Measurements from ENCODE around the gene ZBED6. TPM values are rescaled to one million over a fixed set of nuclear protein-coding genes. Genes with fewer than 3 reads are reported as not detected.
"Not testable (repeated sequence)": the region's sequence is repeated elsewhere in the genome, so short reads cannot be mapped to it uniquely, and the experiment has no call there.

ZBED6 gene
- polyA plus RNA-seq, 1 of the 3 experiments (the other 2 are of a cell fraction), result 2.5 TPM

- Histone ChIP-seq H3K9me2 (no peaks in the 10 kb centered on the region), H3K9me3 (no peaks in the 10 kb centered on the region), H3K4me3 (ENCODE audit: low read depth in 2 of 2, low read length in 1 of 2) (no peak overlapping the region), H3F3A (replicated peaks; ENCODE audit: insufficient read depth) (peaks cover 20% of the 10 kb centered on the region), H2AFZ (ENCODE audit: low read depth) (no peak overlapping the region), H3K27ac (ENCODE audit: low read depth in 2 of 2, low read length in 1 of 2) (peak overlapping the region; percentile 43 to 62; a peak in 3 of 4 replicates), H3K79me2 (ENCODE audit: insufficient read depth) (peaks cover 54% of the 10 kb centered on the region), H3K4me1 (ENCODE audit: control insufficient read depth in 1 of 2, insufficient read depth in 2 of 2, low read depth in 1 of 2, low read length in 1 of 2) (peaks cover 4 to 5% of the 10 kb centered on the region in 2 experiments; a peak in 2 of 4 replicates), H3K9ac (no peak overlapping the region), H4K20me1 (ENCODE audit: insufficient read depth) (peaks cover 15% of the 10 kb centered on the region), H3K4me2 (no peak overlapping the region), H3K27me3 (ENCODE audit: insufficient read depth) (no peaks in the 10 kb centered on the region), H3K36me3 (replicated peaks in 1 of 2; ENCODE audit: control insufficient read depth in 1 of 2, insufficient read depth in 2 of 2, low read length in 1 of 2) (peaks cover 75 to 83% of the 10 kb centered on the region in 2 experiments)
- ChIA-PET CTCF (no interaction called here), POLR2A (no interaction called here)
- DNase-seq, result no peak
- TF ChIP-seq EZH2phosphoT487 (IDR thresholded peaks at IDR 0.05; ENCODE audit: borderline replicate concordance, low read depth) (no peak), GABPA (IDR thresholded peaks at IDR 0.05; ENCODE audit: low read depth) (no peak), POLR2AphosphoS5 (IDR thresholded peaks at IDR 0.05; ENCODE audit: low read depth, low read length) (no peak), ZBTB33 (IDR thresholded peaks at IDR 0.05; ENCODE audit: borderline replicate concordance, low read depth) (no peak), NFIC (IDR thresholded peaks at IDR 0.05; ENCODE audit: borderline replicate concordance) (no peak), CHD2 (IDR thresholded peaks at IDR 0.05; ENCODE audit: low read length, partially characterized antibody) (no peak), CTCF (IDR thresholded peaks at IDR 0.05) (no peak), NRF1 (IDR thresholded peaks at IDR 0.05; ENCODE audit: low read depth, low read length) (no peak), FOXJ3 (CRISPR knock-in tag; IDR thresholded peaks at IDR 0.05) (no peak), FOSL2 (IDR thresholded peaks at IDR 0.05; ENCODE audit: borderline replicate concordance, low read depth) (no peak)
- 14% methylated on average over 1 of the region's 1 CpG for WGBS (ENCODE audit: low lambda C conversion rate)
These were observed 33.1 kb downstream of the ZBED6 start for GRCh38 chr1:203828503-203828902.

GRCh38 chr1:203829247-203829646 is 33.8 kb downstream of the ZBED6 start:
- H2AFZ ChIP-seq (ENCODE audit: low read depth); H3K9me2 ChIP-seq; H3K9ac ChIP-seq; H3K4me2 ChIP-seq; DNase-seq; POLR2A ChIA-PET; H3K9me3 ChIP-seq; H3K4me1 ChIP-seq (ENCODE audit: control insufficient read depth in 1 of 2, insufficient read depth in 2 of 2, low read depth in 1 of 2, low read length in 1 of 2); H3K27me3 ChIP-seq (ENCODE audit: insufficient read depth); H3K4me3 ChIP-seq (ENCODE audit: low read depth in 2 of 2, low read length in 1 of 2); CTCF ChIA-PET: not testable (repeated sequence)
- Histone ChIP-seq H3K27ac (ENCODE audit: low read depth in 2 of 2, low read length in 1 of 2) (peak overlapping the region; percentile 47 to 62; a peak in 3 of 4 replicates), H3K36me3 (replicated peaks in 1 of 2; ENCODE audit: control insufficient read depth in 1 of 2, insufficient read depth in 2 of 2, low read length in 1 of 2) (peaks cover 79 to 84% of the 10 kb centered on the region in 2 experiments), H3K79me2 (ENCODE audit: insufficient read depth) (peaks cover 54% of the 10 kb centered on the region), H4K20me1 (ENCODE audit: insufficient read depth) (peaks cover 12% of the 10 kb centered on the region), H3F3A (replicated peaks; ENCODE audit: insufficient read depth) (peaks cover 18% of the 10 kb centered on the region)
- 59% methylated on average over 5 of the region's 5 CpGs for WGBS (ENCODE audit: low lambda C conversion rate)
- TF ChIP-seq PBX3 (IDR thresholded peaks at IDR 0.05) (peak; percentile 15; the same call in 1 of the 2 replicates), NFIC (IDR thresholded peaks at IDR 0.05; ENCODE audit: borderline replicate concordance) (peak; percentile 30; the same call in 1 of the 2 replicates), TCF12 (IDR thresholded peaks at IDR 0.05) (peak; percentile 43; the same call in 1 of the 2 replicates)

Data from SK-N-SH (cell line).